LNCaP clone FGC (cell line): ENCODE data around the gene ARHGAP32.

Experiments
- DNase-seq: peaks from one replicate; pipeline ENCODE4 v3.0.0-alpha.2; 2011; ENCODE audit warnings: low read depth
- H3K4me3 ChIP-seq: 2 replicates; pipeline ENCODE4 v1.5.1; 2011; ENCODE audit warnings: mild to moderate bottlenecking, low read depth, low read length, control low read depth
- CTCF ChIP-seq: IDR thresholded peaks from 2 replicates; pipeline ENCODE4 v1.5.1; 2012; ENCODE audit warnings: mild to moderate bottlenecking; ENCODE audit not compliant: control insufficient read depth, insufficient read depth; ENCODE audit errors: extremely low read depth

ARHGAP32 gene

DNA sequence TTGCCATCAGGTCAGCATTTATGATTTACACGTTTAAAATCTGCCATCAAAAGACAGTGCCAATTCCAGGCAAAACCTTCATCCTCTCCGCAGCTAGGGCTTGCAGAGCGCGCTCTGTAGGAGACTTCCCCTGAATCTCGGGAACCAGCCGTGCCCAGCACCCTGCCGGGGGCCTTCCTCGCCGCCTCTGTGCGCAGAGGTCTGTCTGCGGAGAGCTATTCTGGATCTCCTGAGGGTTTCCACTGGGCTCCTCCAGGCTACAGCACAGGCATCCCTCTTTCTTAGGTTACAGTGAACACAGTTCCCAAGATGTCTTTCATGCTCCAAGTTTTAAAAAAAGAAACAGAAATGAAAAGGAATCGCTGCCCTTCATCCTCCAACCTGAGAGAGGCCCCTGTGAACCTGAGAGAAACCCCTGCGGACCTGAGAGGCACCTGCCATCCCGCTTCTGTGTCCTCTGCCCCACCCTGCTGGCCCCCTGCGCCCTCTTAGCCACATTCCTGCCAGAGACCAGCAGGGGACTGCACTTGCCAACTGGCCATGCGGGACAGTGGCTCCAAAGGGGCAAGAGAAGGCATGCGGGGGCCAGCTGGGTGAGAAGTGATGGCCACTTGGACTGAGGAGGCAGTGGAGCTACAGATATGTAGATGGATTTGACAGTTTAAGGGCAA is 265.6 kb downstream of the ARHGAP32 start:
- H3K4me3 ChIP-seq: no peak overlapping the region
- DNase-seq: no peak
- no peak for TF ChIP-seq CTCF

DNA sequence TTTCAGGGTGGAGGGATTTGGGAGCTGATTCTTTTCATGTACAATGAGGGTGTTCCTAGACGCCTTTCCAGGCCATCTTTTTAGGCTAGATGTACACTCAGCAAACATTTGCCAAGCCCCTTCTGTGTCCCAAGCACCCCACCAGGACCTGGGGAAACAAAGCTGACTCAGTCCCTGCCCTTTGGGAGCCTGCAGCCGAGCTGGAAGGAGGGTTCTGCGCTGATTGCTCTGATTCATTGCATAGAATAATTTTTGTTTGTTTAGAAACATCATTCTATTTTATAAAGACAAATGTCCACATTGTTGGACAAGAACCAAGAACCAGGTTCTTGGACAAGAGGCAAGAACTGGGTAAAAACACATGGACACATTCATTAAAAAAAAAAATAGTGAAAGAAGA is 266.1 kb downstream of the ARHGAP32 start:
- no peak overlapping the region for H3K4me3 ChIP-seq
- peak; percentile 41 for DNase-seq
- no peak for TF ChIP-seq CTCF

DNA sequence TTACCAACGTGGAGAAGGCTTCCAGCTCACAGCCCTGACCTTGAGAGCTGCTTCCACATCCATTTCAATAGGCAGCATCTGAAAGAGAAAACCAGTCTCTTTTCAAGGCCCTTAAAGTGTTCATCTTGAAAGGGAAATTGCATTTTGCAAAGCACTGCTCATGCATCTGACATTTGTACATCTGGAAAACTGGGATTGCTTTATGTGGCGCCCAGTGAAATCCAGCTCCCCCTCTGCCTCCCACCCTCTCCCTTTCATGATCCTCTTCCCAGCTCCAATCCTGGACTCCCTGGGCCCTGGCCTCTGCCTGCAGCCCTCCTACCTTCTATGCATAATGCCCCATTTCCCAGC is 266.9 kb downstream of the ARHGAP32 start:
- no peak overlapping the region for H3K4me3 ChIP-seq
- no peak for TF ChIP-seq CTCF
- DNase-seq: no peak

DNA sequence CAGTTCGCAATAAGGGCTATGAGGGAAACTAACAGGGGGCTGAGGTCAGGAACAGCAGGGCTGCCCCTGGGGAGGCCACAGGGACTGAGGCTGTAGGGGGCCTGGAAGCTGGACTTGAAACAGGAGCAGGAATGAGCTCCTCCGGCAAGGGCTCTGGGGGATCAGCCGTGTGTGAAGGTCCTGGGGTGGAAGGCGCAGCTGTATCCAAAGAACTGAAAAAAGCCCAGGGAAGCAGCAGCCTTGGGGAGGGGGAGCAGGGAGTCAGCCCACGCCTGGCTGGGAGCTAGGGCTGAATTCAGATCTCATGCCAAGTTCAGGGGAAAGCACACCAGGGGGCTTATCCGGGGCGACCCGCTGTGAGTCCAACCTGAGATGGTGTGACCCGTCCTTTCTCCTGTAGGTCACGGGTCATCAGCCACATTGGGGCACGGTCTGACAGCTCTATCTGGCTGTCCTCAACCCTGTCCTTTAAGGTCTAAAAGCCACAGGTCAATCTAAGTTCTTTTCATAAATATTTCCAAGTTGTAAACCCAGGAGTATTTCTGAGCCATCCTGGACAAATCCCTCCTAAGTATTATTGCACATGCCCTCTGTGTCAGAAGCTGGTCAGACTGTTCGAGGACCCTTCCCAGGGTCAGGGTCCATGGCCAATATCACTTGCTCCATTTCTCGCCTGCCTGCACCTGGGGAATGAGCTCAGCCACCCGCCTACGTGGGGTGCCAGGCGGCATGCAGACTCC is 267.4 kb downstream of the ARHGAP32 start:
- no peak for DNase-seq
- no peak overlapping the region for H3K4me3 ChIP-seq
- no peak for TF ChIP-seq CTCF

GRCh38 chr11:128924104-128924503 is 268.0 kb downstream of the ARHGAP32 start:
- no peak for TF ChIP-seq CTCF
- no peak for DNase-seq

GRCh38 chr11:128921793-128922192 is 270.3 kb downstream of the ARHGAP32 start:
- DNase-seq: no peak
- H3K4me3 ChIP-seq: no peak overlapping the region

More at GRCh38 chr11:128924104-128924503, 268.0 kb downstream of the ARHGAP32 start:
- no peak overlapping the region for H3K4me3 ChIP-seq

More at GRCh38 chr11:128921793-128922192, 270.3 kb downstream of the ARHGAP32 start:
- no peak for TF ChIP-seq CTCF
